GM12892 (cell line): ENCODE data around the gene OTOP2.

Source experiments
- POLR2A ChIP-seq: IDR thresholded peaks from 2 replicates; pipeline ENCODE4 v1.6.1; 2011; ENCODE audit warnings: low read depth, low read length, control low read depth
- TAF1 ChIP-seq: IDR thresholded peaks from 2 replicates; pipeline ENCODE4 v1.6.1; 2011; ENCODE audit warnings: low read depth, mild to moderate bottlenecking, control low read depth, low read length, borderline replicate concordance

DNA sequence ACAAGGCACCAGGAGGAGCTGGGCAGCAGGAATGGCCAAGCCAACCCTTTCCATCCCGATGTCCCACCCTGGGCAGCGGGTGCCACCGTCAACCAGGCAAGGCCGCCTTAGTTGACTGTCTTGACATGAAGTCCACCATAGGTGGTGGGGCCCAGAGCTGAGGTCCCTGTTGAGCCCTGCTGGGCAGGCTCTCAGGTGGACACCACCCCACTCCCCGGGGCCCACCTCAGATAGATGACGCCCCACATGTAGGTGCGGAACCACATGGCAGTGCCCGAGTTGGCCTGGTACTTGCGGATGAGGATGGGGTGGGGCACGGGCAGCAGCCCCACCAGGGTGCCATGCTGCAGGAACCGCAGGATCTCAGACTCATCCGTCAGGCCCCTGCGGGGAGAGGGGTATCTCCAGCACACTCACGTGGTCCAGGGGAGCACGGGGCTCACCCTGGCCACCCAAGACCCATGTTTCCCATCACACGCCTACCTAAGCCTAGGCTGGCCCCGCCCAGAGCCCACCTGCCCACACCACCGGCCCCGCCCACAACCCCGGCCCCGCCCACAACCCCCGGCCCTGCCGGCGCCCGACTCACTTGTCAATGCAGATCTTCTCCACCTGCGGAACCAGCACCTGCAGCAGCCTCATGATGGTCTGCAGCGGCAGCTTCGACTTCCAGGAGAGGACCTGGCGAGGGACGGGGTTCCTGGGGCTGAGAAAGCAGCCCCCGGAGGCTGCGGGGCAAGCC is 27.8 kb downstream of the OTOP2 start:
- no peak for TF ChIP-seq POLR2A
- no peak for TF ChIP-seq TAF1
